NCI-H1930 (cell line): ENCODE data around the gene SNTN.

Source experiments
- DNase-seq, 2 experiments: peaks; one replicate each; lab custom pipeline; 2025; lab: John Stamatoyannopoulos, UW

Gene SNTN

GRCh38 chr3:63674586-63674985 lies 22.1 kb downstream of the SNTN start:
- DNase-seq: no peak

GRCh38 chr3:63679186-63679585 lies 26.7 kb downstream of the SNTN start:
- no peak for DNase-seq

- no peak for DNase-seq
These were observed 31.6 kb downstream of the SNTN start for GRCh38 chr3:63684081-63684480.

- no peak for DNase-seq
These were observed 32.9 kb downstream of the SNTN start for GRCh38 chr3:63685340-63685739.

GRCh38 chr3:63687278-63688225 lies 35.1 kb downstream of the SNTN start:
- DNase-seq: no peak

- no peak for DNase-seq
These were observed 36.8 kb downstream of the SNTN start for GRCh38 chr3:63689285-63689684.

- DNase-seq: no peak
These were observed 40.9 kb downstream of the SNTN start for GRCh38 chr3:63693351-63693750.

- DNase-seq: no peak
These were observed 52.7 kb downstream of the SNTN start for GRCh38 chr3:63705092-63705645.

- DNase-seq: no peak
These were observed 54.0 kb downstream of the SNTN start for GRCh38 chr3:63706321-63707085.

GRCh38 chr3:63707731-63708130 lies 55.3 kb downstream of the SNTN start:
- DNase-seq: no peak

- DNase-seq: no peak
These were observed 57.1 kb downstream of the SNTN start for GRCh38 chr3:63709576-63709975.
